ENCODE measurements around the gene PSME1. TPM values are rescaled to one million over a fixed set of nuclear protein-coding genes. Genes with fewer than 3 reads are reported as not detected.

Gene PSME1
- total and polyA plus RNA-seq, 2 of the 13 experiments (the other 11 are each of a cell fraction or from before 2014, with no cell fraction given): 159 to 608 TPM

GRCh38 chr14:24146978-24147760 lies 11.2 kb downstream of the PSME1 start, which contains the start of gene RNF31 (continued):
- TF ChIP-seq ZBTB10 (CRISPR knock-in tag; IDR thresholded peaks at IDR 0.05; ENCODE audit: borderline replicate concordance): peak; percentile 48; the same call in 1 of the 2 replicates
- no peak for TF ChIP-seq ZFAT (CRISPR knock-in tag; conservative IDR thresholded peaks at IDR 0.05)
- TF ChIP-seq MAFK (conservative IDR thresholded peaks at IDR 0.05 in 1 of 2, IDR thresholded peaks at IDR 0.05 in 1 of 2; ENCODE audit: low read length in 2 of 2): no peak
- TF ChIP-seq ZUFSP (CRISPR knock-in tag; IDR thresholded peaks at IDR 0.05; ENCODE audit: borderline replicate concordance): no peak
- TF ChIP-seq IRF2 (CRISPR knock-in tag; IDR thresholded peaks at IDR 0.05): 0 out of 2 replicates have a peak, but pooled peaks have one; percentile 71
- TF ChIP-seq ZNF598 (CRISPR knock-in tag; IDR thresholded peaks at IDR 0.05; ENCODE audit: borderline replicate concordance): peak; percentile 23; the same call in 1 of the 2 replicates
- TF ChIP-seq ZC3H4 (CRISPR knock-in tag; IDR thresholded peaks at IDR 0.05; ENCODE audit: borderline replicate concordance): no peak
- no peak for TF ChIP-seq POLR2AphosphoS2 (IDR thresholded peaks at IDR 0.05; ENCODE audit: low read depth, low read length)
- TF ChIP-seq RORA (CRISPR knock-in tag; IDR thresholded peaks at IDR 0.05): no peak
- TF ChIP-seq CREB3 (CRISPR knock-in tag; IDR thresholded peaks at IDR 0.05): peak; percentile 90
- TF ChIP-seq ZNF841 (CRISPR knock-in tag; IDR thresholded peaks at IDR 0.05; ENCODE audit: borderline replicate concordance): no peak
- no peak for TF ChIP-seq FOXO4 (CRISPR knock-in tag; conservative IDR thresholded peaks at IDR 0.05)
- TF ChIP-seq FOXP1 (IDR thresholded peaks at IDR 0.05): no peak
- no peak for TF ChIP-seq FOXP1 (CRISPR knock-in tag; IDR thresholded peaks at IDR 0.05)
- no peak for TF ChIP-seq E2F2 (CRISPR knock-in tag; IDR thresholded peaks at IDR 0.05; ENCODE audit: borderline replicate concordance)
- no peak for TF ChIP-seq ZNF572 (CRISPR knock-in tag; IDR thresholded peaks at IDR 0.05)
- peak; percentile 81 for TF ChIP-seq NFKBIZ (CRISPR knock-in tag; IDR thresholded peaks at IDR 0.05)
- TF ChIP-seq ZBTB2 (CRISPR knock-in tag; IDR thresholded peaks at IDR 0.05; ENCODE audit: low read depth): no peak
- TF ChIP-seq ZFP36 (IDR thresholded peaks at IDR 0.05; ENCODE audit: borderline replicate concordance, low read depth, low read length, partially characterized antibody): no peak
- TF ChIP-seq TCF7L2 (IDR thresholded peaks at IDR 0.05; ENCODE audit: low read depth, low read length): no peak

Measured in HepG2 (cell line).